HepG2 (cell line): ENCODE data around the gene TMEM184B. TPM values are rescaled to one million over a fixed set of nuclear protein-coding genes. Genes with fewer than 3 reads are reported as not detected.

Experiments used
- ATAC-seq: fragments of 200-7000 bp; cut with Tn5 transposase; 3 replicates; pipeline ENCODE4 v1.9.1; 2020; ENCODE audit warnings: mild to moderate bottlenecking, moderate library complexity
- BruUV-seq: library from RNA; stranded (reverse); fragments of 400-500 nt; replicated peaks from 2 replicates; lab custom pipeline; 2021; lab: Mats Ljungman, UMichigan
- CTCF ChIA-PET: fragments of 300-600 bp; formaldehyde crosslinking; extraction: SDS; loops from one replicate; lab custom pipeline; 2021; ENCODE audit warnings: low total read pairs, inconsistent platforms, low intra/inter-chr PET ratio; lab: Yijun Ruan, JAX
- POLR2A ChIA-PET: fragments of 350-600 bp; sonication (Branson Sonifier 250); formaldehyde crosslinking; loops from one replicate; lab custom pipeline; 2020; ENCODE audit warnings: antibody characterized with exemption, inconsistent platforms; lab: Yijun Ruan, JAX
- DNase-seq: peaks from one replicate; pipeline ENCODE4 v3.0.0-alpha.2; 2015; ENCODE audit warnings: low spot score
- FAIRE-seq: peaks from 3 replicates; lab custom pipeline; 2011; peaks lifted over from hg19 to GRCh38; lab: Jason Lieb, UNC
- H2AFZ ChIP-seq: one replicate; pipeline ENCODE4 v1.6.1; 2011; ENCODE audit warnings: low read length, inconsistent platforms
- H3K27ac ChIP-seq: fragments of 300-600 bp; 3 replicates; pipeline ENCODE4 v1.8.0; 2011; ENCODE audit warnings: mixed run types, mild to moderate bottlenecking, mixed read lengths, low read length, inconsistent platforms; ENCODE audit not compliant: insufficient read depth; ENCODE audit errors: extremely low read length
- H3K27me3 ChIP-seq, 2 experiments: fragments of 200-600 bp in 1 of 2; 2 replicates in 1 of 2; 3 replicates in 1 of 2; pipeline versions ENCODE4 v1.6.0 to v1.8.0; 2011; ENCODE audit warnings: low read length in 2 of 2, mild to moderate bottlenecking in 2 of 2, moderate library complexity in 2 of 2, inconsistent platforms in 1 of 2; ENCODE audit not compliant: insufficient read depth in 2 of 2, control insufficient read depth in 1 of 2
- H3K36me3 ChIP-seq, 2 experiments: fragments of 200-600 bp in 1 of 2; replicated peaks in 1 of 2; 2 replicates in 1 of 2; 3 replicates in 1 of 2; pipeline versions ENCODE4 v1.5.1 to v1.8.0; 2011; ENCODE audit warnings: low read length in 2 of 2, inconsistent platforms in 1 of 2; ENCODE audit not compliant: insufficient read depth in 2 of 2, control insufficient read depth in 1 of 2
- H3K4me1 ChIP-seq: 2 replicates; pipeline ENCODE4 v1.5.1; 2012; ENCODE audit warnings: low read length, inconsistent platforms; ENCODE audit not compliant: insufficient read depth
- H3K4me2 ChIP-seq: 2 replicates; pipeline ENCODE4 v1.6.0; 2011; ENCODE audit warnings: low read depth, low read length, inconsistent platforms
- H3K4me3 ChIP-seq, 3 experiments: fragments of 200-600 bp in 1 of 3; sonication (generic), shearing (Covaris generic) in 1 of 3; replicated peaks in 1 of 3; 2 replicates each; pipeline ENCODE4 v1.5.1; 2011 to 2016; ENCODE audit warnings: low read length in 3 of 3, inconsistent platforms in 2 of 3, low read depth in 2 of 3, mild to moderate bottlenecking in 2 of 3, control low read depth in 1 of 3, mixed read lengths in 1 of 3; ENCODE audit not compliant: insufficient read depth in 1 of 3
- H3K79me2 ChIP-seq: one replicate; pipeline ENCODE4 v1.6.1; 2011; ENCODE audit warnings: low read length, inconsistent platforms; ENCODE audit not compliant: insufficient read depth
- H3K9ac ChIP-seq: 2 replicates; pipeline ENCODE4 v1.6.0; 2011; ENCODE audit warnings: mild to moderate bottlenecking, low read depth, low read length, inconsistent platforms; ENCODE audit not compliant: insufficient read depth
- H3K9me3 ChIP-seq: 2 replicates; pipeline ENCODE4 v1.5.1; 2012; ENCODE audit warnings: mild to moderate bottlenecking, low read length
- H4K20me1 ChIP-seq: 2 replicates; pipeline ENCODE4 v1.6.0; 2011; ENCODE audit warnings: inconsistent platforms, mild to moderate bottlenecking, low read length, moderate library complexity; ENCODE audit not compliant: insufficient read depth
- CSRNP1 ChIP-seq: sonication (generic); formaldehyde crosslinking; IDR thresholded peaks from 2 replicates; pipeline ENCODE4 v1.8.1; 2023; ENCODE audit warnings: mild to moderate bottlenecking, missing genetic modification reagents
- HMGXB4 ChIP-seq, 2 experiments: sonication (generic) in 1 of 2; formaldehyde crosslinking in 1 of 2; IDR thresholded peaks; 2 replicates each; pipeline versions ENCODE4 v1.4.0 to v1.6.1; 2018 to 2020; ENCODE audit warnings: missing genetic modification reagents in 2 of 2, borderline replicate concordance in 1 of 2, low read depth in 1 of 2, mild to moderate bottlenecking in 1 of 2, missing biosample characterization in 1 of 2
- KDM6A ChIP-seq: IDR thresholded peaks from 2 replicates; pipeline ENCODE4 v1.6.1; 2016; ENCODE audit warnings: low read depth
- KLF15 ChIP-seq: sonication (generic); formaldehyde crosslinking; IDR thresholded peaks from 2 replicates; pipeline ENCODE4 v1.8.1; 2023; ENCODE audit warnings: borderline replicate concordance, mild to moderate bottlenecking, inconsistent platforms, missing genetic modification reagents, mixed read lengths
- NR3C1 ChIP-seq: sonication (generic); formaldehyde crosslinking; IDR thresholded peaks from 2 replicates; pipeline ENCODE4 v1.4.0; 2020; ENCODE audit warnings: missing genetic modification reagents
- REPIN1 ChIP-seq: sonication (generic); formaldehyde crosslinking; IDR thresholded peaks from 2 replicates; pipeline ENCODE4 v1.8.0; 2022; ENCODE audit warnings: missing genetic modification reagents, low read depth, mild to moderate bottlenecking, borderline replicate concordance
- THYN1 ChIP-seq: sonication (generic); formaldehyde crosslinking; IDR thresholded peaks from 2 replicates; pipeline ENCODE4 v1.8.1; 2023; ENCODE audit warnings: low read depth, mild to moderate bottlenecking, moderate library complexity, missing genetic modification reagents, borderline replicate concordance
- ZNF691 ChIP-seq: sonication (generic); formaldehyde crosslinking; IDR thresholded peaks from 2 replicates; pipeline ENCODE4 v1.4.0; 2020; ENCODE audit warnings: missing genetic modification reagents, low read depth, mild to moderate bottlenecking, borderline replicate concordance
- WGBS: methylation state at CpG from one replicate; pipeline ENCODE4 v1.1.6; 2017; ENCODE audit warnings: low lambda C conversion rate; 5-methylcytosine and 5-hydroxymethylcytosine counted together
- in situ Hi-C: cut with HindIII; loops from 2 replicates; pipeline ENCODE4 v1.10.0; 2017; ENCODE audit warnings: low pct_unique_long_range_greater_than_20kb; ENCODE audit not compliant: extremely low pct_ligation_motif_present
- intact Hi-C: fragments of 100-400 bp; cut with micrococcal nuclease; formaldehyde crosslinking; loops from one replicate; pipeline ENCODE4 v1.10.0; 2022; ENCODE audit not compliant: unreplicated experiment
- polyA plus RNA-seq, 8 experiments: library from polyadenylated mRNA; depleted of rRNA in 3 of 8; stranded (reverse) in 7 of 8; unstranded in 1 of 8; fragments of >200 nt; fragmentation: Illumina TruSeq in 4 of 8; extraction: Trizol in 4 of 8; gene quantifications; 2 replicates each; pipeline versions ENCODE4 v1.2.1 to v1.2.3, GENCODE V29; 2011 to 2016; ENCODE audit warnings: low read depth in 4 of 8, missing spikeins in 1 of 8, mixed read lengths in 1 of 8; ENCODE audit not compliant: insufficient read depth in 1 of 8
- total RNA-seq, 5 experiments: library from RNA; depleted of rRNA; stranded (reverse); fragments of >200 nt; fragmentation: Illumina TruSeq; extraction: Trizol; gene quantifications; 2 replicates each; pipeline ENCODE4 v1.2.3, GENCODE V29; 2016; ENCODE audit warnings: low read depth in 1 of 5
- TF ChIP-seq, protein P1 (sequence below): sonication (generic); formaldehyde crosslinking; IDR thresholded peaks from one replicate; pipeline ENCODE4 v1.5.1; 2020; ENCODE audit warnings: mild to moderate bottlenecking, missing genetic modification reagents; ENCODE audit errors: not compliant biosample characterization

Gene TMEM184B
- total and polyA plus RNA-seq, 2 of the 13 experiments (the other 11 are each of a cell fraction or from before 2014, with no cell fraction given), result 15.9 to 16.0 TPM

GRCh38 chr22:38228326-38228872 is 44.4 kb downstream of the TMEM184B start:
- Histone ChIP-seq H3K9ac (no peak overlapping the region), H3K4me1 (peaks cover 26% of the 10 kb centered on the region), H3K36me3 (peaks cover 11 to 35% of the 10 kb centered on the region in 2 experiments; a peak in 4 of 5 replicates), H3K4me3 (no peak overlapping the region), H3K4me2 (no peak overlapping the region), H2AFZ (no peak overlapping the region), H3K27me3 (no peaks in the 10 kb centered on the region), H3K9me3 (no peaks in the 10 kb centered on the region), H3K27ac (no peak overlapping the region), H4K20me1 (no peaks in the 10 kb centered on the region), H3K79me2 (no peaks in the 10 kb centered on the region)
- no TSS peak for BruUV-seq
- 86% methylated on average over 2 of the region's 3 CpGs for WGBS
- no peak for DNase-seq
- CTCF ChIA-PET, result no interaction called here
- ATAC-seq, result no peak
- intact Hi-C loops, result no loop called here
- POLR2A ChIA-PET, result interaction anchor here (1.1 to 2.0 kb wide), 3 partner anchors 10 to 117 kb away, joined by 3 to 11 read pairs (median 5); partner anchors contain the start of genes BAIAP2L2 and MAFF
- no peak for FAIRE-seq
- in situ Hi-C loops, result no loop called here
- TF ChIP-seq CSRNP1 (CRISPR knock-in tag) (no peak), THYN1 (CRISPR knock-in tag) (no peak), NR3C1 (no peak), ZNF691 (CRISPR knock-in tag) (no peak), KLF15 (no peak), KDM6A (CRISPR knock-in tag) (no peak), REPIN1 (no peak), HMGXB4 (CRISPR knock-in tag; IDR thresholded peaks at IDR 0.05; ENCODE audit: borderline replicate concordance in 1 of 2, low read depth in 1 of 2) (no peak)
- TF ChIP-seq, protein P1, sequence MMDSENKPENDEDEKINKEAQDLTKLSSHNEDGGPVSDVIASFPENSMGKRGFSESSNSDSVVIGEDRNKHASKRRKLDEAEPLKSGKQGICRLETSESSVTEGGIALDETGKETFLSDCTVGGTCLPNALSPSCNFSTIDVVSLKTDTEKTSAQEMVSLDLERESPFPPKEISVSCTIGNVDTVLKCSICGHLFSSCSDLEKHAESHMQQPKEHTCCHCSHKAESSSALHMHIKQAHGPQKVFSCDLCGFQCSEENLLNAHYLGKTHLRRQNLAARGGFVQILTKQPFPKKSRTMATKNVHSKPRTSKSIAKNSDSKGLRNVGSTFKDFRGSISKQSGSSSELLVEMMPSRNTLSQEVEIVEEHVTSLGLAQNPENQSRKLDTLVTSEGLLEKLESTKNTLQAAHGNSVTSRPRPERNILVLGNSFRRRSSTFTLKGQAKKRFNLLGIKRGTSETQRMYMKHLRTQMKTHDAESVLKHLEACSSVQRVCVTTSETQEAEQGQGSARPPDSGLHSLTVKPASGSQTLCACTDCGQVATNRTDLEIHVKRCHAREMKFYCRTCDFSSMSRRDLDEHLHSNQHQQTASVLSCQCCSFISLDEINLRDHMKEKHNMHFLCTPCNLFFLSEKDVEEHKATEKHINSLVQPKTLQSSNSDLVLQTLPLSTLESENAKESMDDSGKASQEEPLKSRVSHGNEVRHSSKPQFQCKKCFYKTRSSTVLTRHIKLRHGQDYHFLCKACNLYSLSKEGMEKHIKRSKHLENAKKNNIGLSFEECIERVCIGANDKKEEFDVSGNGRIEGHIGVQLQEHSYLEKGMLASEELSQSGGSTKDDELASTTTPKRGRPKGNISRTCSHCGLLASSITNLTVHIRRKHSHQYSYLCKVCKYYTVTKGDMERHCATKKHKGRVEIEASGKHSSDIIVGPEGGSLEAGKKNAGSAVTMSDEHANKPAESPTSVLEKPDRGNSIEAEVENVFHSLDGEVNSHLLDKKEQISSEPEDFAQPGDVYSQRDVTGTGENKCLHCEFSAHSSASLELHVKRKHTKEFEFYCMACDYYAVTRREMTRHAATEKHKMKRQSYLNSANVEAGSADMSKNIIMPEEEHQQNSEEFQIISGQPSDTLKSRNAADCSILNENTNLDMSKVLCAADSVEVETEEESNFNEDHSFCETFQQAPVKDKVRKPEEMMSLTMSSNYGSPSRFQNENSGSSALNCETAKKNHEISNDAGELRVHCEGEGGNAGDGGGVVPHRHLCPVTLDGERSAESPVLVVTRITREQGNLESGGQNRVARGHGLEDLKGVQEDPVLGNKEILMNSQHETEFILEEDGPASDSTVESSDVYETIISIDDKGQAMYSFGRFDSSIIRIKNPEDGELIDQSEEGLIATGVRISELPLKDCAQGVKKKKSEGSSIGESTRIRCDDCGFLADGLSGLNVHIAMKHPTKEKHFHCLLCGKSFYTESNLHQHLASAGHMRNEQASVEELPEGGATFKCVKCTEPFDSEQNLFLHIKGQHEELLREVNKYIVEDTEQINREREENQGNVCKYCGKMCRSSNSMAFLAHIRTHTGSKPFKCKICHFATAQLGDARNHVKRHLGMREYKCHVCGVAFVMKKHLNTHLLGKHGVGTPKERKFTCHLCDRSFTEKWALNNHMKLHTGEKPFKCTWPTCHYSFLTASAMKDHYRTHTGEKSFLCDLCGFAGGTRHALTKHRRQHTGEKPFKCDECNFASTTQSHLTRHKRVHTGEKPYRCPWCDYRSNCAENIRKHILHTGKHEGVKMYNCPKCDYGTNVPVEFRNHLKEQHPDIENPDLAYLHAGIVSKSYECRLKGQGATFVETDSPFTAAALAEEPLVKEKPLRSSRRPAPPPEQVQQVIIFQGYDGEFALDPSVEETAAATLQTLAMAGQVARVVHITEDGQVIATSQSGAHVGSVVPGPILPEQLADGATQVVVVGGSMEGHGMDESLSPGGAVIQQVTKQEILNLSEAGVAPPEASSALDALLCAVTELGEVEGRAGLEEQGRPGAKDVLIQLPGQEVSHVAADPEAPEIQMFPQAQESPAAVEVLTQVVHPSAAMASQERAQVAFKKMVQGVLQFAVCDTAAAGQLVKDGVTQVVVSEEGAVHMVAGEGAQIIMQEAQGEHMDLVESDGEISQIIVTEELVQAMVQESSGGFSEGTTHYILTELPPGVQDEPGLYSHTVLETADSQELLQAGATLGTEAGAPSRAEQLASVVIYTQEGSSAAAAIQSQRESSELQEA, result no peak
